ENCODE results near the gene ZBTB7B.
A peak's percentile ranks its signal among the peaks of the same experiment; 100 is the strongest.

ZBTB7B gene

DNA sequence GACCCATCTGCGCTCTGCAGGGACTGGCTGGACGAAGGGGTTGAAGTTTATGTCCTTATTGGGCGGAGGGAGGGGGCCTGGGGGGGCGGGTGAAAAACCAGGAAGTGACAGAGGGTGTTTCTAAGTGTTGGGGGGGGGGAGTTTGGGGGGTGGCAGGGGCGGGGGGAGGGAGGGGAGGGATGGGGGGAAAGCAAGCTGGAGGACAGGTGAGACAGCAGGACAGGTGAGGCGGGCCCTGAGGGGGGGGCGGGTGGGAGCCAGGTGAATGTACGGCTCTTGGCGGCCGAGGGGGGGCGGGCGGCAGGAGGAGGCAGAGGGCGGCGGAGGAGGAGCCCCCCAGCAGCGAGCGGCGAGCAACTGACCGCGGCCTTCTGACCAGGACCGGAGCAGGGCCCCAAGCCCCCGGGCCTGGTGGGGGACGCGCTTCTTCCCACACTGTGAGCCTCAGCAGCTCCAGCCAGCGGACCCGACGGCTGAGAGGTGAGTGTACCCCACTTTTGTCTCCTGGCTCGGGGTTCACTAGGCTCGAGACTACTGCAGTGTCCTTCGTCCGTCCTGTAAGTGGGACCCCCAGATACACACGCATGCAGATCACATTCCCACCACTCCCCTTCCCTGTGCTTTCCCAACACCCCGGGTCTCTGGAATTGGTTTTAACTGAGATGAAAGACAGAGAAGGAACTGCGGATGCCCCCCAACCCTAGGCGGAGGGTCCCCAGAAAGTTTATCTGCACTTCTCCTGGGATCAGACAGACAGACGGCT is at the start of gene ZBTB7B:
TSS of gene ZBTB7B (plus strand) at position 339 of the 763 bp plus-strand sequence. CDS start 11,859 bp downstream, outside the sequence.
- no peak for DNase-seq (ENCODE audit: low spot score)

DNA sequence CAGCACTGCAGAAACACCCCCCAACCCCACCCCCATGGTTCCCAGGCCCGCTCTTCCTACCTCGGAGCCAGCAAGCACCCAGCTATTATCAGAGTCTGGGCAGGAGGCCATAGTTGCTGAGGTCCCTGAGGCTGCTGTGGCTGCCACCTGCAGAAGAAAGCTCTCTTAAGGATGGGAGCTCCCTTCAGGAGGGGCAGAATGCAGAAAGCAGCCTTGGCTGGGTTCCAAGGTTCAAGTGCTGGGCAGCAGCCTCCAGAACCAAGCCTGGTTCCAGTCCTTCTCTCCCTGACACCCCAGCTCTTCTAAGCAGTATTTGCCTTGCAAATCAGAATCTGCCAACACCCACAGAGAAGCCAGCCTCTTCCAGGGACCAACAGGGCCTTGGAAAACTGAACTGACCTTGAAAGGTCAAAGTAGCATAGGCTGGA is 49.0 kb upstream of the ZBTB7B start:
- DNase-seq (ENCODE audit: low spot score) = no peak

DNA sequence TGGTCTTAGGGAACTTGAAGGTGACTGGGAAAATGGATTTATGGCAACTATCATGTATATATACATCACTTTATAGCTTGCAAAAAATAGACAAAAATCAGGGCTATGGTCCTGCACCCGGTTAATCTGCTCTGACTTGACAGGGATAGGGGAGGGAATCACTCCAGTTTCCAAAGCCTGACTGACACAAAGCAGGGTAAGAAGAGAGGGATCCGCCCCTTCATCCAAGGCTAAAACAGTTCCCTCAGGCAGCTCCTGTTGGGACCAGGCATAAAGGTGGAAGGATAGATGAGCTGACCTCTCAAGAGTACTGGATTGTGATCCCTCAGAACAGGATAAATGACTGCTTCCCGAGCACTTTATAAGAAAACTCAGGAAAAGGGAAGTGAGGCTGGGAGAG is 48.1 kb upstream of the ZBTB7B start:
- DNase-seq (ENCODE audit: low spot score) = no peak

DNA sequence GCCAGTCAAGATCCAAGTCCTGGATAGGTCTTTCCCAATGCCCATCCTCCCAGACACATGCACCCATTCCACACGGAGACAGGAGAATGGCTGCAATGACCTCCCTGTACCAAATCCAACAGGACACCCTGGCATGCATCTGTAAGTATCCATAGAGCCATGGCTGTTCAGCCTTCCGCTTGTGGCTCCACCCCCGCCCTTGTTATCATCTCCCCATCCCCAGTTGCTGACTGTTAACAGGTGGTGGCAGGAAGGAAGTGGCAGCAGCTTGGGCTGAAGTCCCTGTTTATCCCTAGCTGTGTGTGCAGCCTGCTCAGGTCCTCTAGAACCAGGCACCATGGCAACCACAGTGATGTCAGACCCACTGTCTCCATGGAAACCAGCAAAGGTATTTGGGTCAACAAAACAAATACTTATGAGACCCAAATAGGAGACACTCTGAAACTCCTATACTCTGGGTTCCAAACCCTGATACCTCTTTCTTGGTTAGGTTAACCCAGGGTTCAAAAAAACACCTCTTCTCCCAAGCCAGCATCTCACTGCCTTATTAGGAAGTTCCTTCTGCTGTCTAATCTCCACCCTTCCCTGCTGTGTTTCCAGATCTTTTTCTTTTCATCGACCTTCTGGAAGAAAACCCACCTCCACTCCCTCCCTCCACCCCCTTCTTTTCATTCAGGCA is 47.4 kb upstream of the ZBTB7B start:
- DNase-seq (ENCODE audit: low spot score) = peak; percentile 92

DNA sequence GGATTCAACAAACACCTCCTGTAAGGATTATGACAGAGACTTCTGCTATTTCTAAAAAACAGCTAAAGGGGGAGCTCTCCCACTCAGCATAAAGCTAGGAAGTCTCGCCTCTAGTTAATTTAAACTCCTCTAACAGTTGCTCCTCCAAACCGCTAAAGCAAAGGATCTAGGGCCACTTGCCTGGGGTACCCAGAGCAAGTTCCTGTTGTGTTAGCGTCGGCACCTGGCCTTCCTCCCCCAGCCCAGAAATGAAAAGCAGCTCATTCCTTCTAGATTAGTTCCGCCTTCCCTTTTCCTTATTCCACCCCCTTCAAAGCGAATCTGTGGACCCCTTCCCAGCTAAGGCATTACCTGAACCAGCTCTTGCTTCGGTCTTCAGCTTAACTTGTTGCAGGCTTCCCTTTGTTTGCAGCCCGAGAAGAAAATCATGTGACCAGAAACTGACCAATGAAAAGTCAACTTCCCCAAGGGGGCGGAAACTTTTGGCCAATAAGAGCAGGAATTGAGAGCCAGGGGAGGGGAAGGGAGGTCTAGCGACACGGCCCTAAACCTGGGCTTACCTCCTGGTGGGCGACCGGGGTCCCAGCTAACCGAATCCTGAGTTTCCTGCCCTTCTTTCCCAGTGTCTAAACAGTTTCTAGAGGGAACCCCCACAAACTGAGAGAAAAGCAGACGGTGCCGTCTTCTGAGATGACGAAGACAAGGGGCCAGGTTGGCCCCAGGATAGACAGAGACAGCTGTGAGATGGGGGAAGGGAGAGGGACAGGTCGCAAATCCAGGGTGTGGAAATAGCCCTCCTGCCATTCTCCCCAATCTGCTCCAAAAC is 46.7 kb upstream of the ZBTB7B start, which contains the start of gene PBXIP1:
TSS of gene PBXIP1 (minus strand) at position 382 of the 826 bp plus-strand sequence. CDS start 2,378 bp downstream, outside the sequence.
- peak; percentile 91 for DNase-seq (ENCODE audit: low spot score)

DNA sequence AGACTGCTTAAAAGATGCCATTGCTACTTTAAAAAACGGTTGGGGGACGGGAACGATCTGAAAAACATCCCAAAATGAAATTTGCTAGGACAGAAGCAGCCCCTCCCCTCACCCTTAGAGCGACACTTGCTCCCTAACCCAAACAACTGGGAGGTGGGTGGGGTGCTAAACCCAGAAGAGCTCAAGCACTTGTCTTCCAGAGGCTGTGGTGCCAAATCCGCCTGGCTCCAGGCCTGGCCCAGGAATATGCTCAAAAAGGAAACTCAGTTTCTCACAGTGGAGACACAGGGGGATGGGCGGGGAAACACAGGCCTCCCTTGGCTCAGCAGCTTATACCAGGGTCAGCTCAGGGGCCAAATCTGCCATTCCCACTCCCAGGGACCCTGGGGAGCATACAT is 46.1 kb upstream of the ZBTB7B start:
- no peak for DNase-seq (ENCODE audit: low spot score)

DNA sequence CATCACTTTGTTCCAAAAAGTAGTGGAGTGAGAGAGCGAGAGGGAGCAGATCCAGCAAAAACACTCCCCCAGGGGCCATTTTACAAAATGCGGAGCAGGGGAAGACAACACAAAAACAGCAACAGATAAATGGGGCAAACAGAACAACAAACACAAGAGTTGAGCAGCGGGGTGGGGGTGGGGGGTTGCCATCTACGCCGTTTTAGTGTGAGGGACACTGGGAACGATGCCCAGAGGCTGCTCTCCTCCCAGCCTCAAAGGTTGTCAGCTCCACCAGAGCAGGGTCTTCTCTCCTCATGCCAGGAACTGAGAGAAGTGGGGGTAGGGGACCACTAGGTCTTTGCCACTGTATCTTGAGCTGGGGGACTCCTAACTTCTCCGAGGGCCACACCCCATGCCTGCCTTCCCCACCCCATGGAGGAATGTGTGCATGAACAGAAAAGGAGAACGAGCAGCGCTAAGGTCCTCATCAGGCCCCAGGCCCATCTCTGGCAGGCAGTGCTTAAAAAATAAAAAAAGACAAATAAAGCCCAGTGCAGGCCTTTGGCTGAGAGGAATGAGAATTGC is 45.4 kb upstream of the ZBTB7B start:
- DNase-seq (ENCODE audit: low spot score) = no peak

DNA sequence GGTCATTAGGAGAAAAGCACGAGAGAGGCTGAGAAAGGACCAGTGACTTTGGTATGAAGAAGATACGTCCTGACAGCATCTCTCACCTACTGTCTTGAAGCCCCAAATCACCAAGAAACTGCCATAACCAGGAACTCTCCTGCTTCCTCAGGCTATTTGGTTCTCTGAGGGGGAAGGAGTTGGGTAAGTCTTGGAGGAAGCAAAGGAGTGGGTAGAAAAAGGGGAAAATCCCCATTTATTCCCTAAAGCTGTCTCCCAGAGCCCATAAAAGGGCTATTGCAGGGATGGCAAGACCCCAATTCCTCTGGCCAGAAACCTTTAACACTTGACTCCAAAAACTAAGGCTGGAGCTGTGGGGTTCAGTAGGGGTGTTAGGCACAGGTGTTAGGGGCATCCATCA is 44.6 kb upstream of the ZBTB7B start:
- DNase-seq (ENCODE audit: low spot score) = no peak

DNA sequence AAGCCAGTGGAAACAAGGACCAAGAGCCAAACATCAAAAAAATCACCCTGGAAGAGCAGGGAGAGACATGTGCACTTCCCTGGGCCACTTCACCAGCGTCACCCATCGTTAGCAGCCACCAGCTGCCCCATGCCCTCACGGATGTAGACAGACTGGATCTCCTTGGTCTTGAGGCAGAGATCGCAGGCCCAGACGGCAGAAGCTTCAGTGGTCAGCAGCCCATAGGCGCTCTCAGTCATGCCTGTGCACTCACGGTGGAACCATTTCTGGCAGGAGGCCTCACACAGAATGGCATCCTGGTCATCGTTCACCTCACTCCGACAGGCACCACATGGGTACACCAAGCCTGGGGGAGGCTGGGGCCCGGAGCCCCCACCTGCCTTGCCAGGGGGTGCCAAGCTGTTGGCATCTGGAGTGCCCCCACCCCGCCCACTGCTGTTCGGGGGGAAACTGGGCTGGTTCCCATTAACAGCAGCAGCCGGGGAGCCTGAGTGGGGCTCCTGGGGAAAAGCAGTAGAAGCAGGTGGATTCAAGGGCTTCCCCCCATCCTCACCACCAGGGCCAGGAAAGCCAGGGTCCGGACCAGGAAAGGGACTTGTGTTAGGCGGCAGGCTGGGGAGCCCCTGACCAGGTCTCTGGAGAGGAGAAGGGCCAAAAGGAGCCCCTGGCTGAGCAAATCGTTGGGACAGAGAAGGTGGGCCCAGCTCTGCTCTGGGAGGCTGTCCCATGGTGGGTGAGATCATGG is 43.7 kb upstream of the ZBTB7B start:
- DNase-seq (ENCODE audit: low spot score) = no peak

DNA sequence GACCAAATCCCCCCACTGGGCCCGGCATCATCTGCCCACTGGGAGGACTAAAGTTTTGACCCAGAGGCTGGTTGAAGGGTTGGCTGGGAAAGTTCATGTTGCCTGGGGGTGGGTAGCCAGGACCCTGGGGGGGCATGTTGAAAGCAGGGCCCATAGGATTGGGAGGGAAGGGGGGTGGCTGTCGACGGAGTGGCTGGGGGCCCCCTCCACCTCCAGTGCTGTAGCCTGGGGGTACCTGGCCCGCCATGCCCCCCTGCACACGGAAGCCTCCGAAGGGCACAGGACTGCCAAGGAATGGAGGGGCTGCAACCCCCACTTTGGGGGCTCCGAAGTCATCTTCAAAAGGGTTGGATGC is 43.2 kb upstream of the ZBTB7B start:
- DNase-seq (ENCODE audit: low spot score) = no peak

DNA sequence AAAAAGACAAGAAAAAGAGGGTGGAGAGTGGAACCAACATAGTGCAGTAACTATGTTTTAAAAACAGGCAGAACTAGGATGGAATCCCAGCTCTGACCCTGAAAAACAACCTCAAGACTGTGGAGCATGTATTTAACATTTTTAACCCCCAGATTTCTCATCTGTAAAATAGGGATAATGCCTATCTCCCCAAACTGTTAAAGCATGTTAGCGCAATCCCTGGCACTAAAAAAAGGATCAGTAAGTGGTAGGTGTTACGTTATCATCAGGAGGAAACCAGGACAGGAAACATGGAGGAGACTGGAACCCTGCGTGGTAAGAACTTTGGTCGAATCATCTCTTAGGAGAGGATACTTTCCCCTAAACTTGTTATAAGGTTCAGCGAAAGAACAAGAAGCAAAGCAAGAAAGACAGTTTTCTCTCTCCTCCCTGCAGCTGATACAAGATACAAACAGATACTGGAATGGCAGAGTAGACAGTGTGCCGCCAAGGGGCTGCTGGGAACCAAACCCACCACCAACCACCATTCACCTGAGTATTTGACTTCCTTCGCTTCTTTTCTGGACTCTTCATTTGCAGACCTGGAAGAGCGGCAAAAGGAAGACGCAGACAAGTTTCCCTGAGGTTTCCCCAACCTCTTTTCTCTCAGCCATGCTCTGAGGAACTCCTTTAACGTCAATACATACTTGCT is 42.0 kb upstream of the ZBTB7B start:
- no peak for DNase-seq (ENCODE audit: low spot score)

DNA sequence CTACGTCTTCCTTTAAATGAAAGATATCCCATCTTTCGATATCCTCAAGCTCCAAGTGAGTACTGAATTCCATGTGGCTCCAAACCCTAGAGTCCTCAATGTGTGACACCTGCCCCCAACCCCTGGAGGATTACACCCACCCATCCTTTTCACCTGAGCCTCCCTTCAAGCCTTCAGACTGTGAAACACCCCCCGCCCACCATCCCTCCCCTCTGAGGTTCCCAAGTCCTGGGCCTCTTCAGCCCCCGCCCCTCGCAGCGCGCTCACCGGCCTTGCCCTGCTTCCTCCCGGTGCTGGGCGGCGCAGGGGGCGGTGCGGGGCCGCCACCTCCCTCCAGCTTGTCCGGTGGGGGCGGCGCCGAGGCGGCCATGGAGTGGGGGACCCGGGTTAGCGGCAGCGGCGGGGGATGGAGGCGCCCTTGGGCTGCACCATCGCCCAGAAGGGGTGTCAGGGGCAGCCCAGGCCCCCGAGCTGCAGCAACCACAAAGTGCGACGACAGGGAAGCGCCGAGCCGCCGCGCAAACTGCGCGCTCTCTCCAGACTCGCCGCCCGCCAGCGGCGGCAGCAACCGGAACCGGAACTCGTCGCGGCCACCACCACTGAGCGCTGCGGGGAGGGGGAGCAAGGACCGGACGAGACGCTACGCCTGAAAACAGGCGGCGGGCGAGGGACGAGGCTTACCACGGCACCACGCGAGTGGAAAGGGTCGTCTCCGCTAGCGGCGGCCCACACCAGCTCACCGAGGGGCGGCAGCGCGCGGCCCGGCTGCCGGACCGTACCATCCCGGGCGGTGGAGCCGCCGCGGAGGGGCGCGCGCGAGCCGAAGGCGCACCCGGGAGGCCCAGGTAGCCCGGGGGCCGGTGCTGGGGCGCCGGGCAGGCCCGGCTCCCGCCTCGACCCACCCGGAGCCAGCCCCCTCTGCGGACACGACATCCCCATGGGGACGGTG is 41.1 kb upstream of the ZBTB7B start, which contains the start of gene PYGO2:
TSS of gene PYGO2 (minus strand) at position 576 of the 949 bp plus-strand sequence. CDS start at position 370, 206 bp downstream.
- DNase-seq (ENCODE audit: low spot score) = peak; percentile 83

DNA sequence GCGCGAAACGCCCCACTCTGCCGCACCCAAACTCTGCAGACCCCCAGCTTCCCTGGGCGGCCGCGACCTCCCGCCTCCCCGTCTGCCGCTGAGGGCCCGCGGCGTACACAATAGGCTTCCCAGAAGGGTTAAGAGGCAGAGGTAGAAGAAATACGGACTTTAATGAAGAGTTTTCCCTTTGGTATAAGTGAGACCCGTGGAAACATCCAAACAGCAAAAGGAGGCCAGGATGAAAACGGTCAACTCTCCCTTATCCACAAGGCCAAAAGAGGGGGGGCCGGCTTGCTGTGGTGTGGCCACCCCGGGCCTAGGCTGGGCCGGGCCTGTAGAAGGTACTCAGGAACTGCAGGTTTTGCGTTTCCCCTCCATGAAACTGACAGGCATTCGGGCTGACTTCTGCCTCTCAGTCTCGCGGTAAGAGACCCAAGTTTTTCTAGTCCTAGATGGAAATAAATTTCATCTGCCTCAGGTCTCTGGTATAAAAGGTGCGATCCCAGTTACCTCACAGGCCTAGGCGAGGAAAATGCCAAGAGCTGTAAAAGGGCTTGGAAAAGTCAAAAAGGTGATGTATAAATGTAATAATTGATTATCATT is 40.3 kb upstream of the ZBTB7B start:
- DNase-seq (ENCODE audit: low spot score) = no peak

DNA sequence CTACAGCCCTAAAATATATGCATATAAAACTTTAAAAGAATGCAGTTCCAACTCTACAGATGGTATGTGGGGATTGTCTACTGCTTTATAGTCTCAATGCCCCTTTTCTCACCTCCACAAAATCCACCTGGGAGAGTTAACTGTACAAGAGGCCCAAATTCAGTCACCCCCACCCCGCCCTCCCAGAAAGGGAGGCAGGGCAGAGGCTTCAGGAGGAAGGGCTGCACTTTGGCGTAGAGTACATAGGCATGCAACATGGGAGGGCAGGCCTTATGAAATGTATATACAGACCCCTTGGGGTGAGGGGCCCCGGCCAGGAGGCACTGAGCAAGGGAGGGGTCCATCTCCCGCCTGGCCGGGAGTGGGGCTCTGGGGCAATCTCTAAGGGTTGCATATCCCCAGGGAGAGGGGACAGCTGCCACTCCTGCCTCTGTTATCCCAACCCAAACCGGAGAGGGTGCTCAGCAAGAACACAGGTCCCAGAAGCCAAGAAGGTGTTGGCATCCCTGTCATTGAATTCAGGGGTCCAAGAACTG is 39.7 kb upstream of the ZBTB7B start:
- no peak for DNase-seq (ENCODE audit: low spot score)

DNA sequence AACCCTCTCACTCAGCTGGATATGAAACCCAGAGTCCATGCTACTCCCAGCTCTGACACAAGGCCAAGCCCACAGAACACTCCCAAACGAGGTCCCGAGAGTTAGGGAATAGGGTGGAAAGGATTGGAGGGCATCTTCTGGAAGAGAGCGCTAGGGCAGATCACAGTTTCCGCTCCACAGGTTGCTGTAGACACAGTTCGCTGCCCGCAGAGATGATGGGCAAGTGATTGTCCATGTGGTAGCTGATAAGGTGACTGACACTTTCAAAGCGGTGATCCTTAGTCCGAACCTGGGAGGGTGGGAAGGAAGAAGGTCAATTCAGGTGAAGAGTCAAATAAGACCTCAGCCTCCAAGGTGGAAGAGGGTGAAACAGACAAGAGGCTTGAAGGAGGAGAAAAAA is 39.0 kb upstream of the ZBTB7B start:
- DNase-seq (ENCODE audit: low spot score) = no peak

DNA sequence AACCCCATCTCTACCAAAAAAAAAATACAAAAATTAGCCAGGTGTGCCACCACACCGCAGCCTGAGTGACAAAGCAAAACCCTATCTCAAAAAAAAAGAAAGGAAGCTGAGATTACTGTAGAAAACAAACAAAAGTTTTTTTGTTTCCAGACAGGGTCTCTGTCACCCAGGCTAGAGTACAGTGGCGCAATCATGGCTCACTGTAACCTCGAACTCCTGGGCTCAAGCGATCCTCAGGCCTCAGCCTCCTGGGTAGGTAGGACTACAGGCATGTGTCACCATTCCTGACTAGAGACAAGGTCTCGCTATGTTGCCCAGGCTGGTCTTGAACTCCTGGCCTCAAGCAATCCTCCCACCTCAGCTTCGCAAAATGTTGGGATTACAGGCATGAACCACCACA is 38.2 kb upstream of the ZBTB7B start:
- DNase-seq (ENCODE audit: low spot score) = no peak

DNA sequence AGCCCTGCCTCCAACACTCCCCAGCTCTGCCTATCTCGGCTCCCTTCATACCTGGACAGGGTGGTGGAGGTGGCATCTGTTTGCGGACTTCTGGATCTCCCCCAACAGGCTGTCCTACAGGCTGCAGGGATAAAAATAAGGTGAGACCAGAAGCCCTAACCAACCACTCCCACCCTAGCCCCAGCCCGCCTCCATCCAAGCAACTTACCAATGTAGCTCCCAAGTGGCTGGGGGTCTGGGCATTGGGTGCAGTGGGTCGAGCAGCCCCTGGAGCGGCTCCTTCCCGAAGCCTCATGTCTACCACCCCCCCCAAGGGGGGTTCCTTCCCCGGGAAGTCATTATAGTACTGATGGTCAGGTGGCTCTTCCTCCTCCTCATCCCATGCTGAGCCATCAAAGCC is 36.5 kb upstream of the ZBTB7B start:
- no peak for DNase-seq (ENCODE audit: low spot score)

DNA sequence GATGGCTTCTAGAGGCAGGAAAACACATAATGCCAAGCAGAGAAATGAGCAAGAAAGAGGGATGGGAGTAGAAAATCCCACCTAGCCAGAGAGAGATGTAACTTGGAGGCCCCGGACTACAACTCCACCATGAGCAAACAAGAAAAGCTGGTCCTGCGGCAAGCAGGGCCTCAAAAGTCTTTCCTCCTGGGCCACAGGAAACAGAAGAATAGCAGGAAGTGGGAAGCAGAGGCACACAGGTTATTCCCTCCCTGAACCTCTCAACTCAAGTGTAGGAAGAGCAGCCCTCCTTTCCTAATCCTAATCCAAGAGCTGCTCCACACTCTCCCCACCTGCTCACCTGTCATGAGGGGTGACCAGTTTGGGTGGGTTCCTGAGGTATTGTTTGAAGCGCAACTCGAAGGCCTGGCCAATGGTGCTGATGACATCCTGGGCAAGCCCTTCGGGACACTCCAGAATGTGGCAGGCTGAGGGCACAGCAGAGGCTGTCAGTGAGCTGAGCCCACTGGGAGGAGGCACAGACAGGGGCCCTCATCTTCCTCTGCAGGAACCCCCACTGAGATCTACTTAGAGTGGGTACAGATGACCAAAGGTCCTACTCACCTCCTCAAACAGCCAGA is 35.2 kb upstream of the ZBTB7B start:
- no peak for DNase-seq (ENCODE audit: low spot score)

DNA sequence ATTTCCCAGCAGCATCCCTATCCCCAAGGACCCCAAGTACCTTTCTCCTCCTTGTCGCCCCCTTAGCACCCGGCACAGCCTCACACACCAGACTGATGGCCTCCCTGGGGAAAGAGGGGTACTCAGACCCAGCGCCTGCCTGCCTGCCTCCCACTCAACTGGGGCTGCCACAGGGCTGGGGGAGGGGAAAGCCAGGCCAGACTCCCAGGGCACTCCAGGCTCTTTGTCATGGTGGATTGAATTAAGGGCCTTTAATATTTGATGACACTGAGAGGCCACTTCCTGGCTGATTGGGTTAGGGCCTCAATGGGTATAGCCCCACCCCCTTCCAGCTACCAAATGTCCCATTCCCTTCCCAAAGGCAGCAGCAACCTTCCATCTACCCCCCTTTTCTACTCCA is 33.9 kb upstream of the ZBTB7B start:
- DNase-seq (ENCODE audit: low spot score) = no peak

Data from activated CD4-positive, alpha-beta T cell treated with anti-CD3 and anti-CD28 coated beads, Interleukin-2, Interleukin-4, amounts not matched to agents 100 ng/mL and 50 ng/mL, durations not matched to agents 16 hours and 8 hours (primary cell).